ENCODE results near the gene OR52I2.

The OR52I2 gene

GRCh38 chr11:4580124-4580523 is 1.4 kb upstream of the OR52I2 start:
- Mint-ChIP-seq H3K4me3 (no peak overlapping the region), H3K27me3 (ENCODE audit: low read depth) (peaks cover 31% of the 10 kb centered on the region), H3K36me3 (ENCODE audit: low read depth) (no peaks in the 10 kb centered on the region), H3K9me3 (no peaks in the 10 kb centered on the region), H3K4me1 (ENCODE audit: low read depth) (peaks cover 7% of the 10 kb centered on the region), H3K27ac (no peak overlapping the region)

DNA sequence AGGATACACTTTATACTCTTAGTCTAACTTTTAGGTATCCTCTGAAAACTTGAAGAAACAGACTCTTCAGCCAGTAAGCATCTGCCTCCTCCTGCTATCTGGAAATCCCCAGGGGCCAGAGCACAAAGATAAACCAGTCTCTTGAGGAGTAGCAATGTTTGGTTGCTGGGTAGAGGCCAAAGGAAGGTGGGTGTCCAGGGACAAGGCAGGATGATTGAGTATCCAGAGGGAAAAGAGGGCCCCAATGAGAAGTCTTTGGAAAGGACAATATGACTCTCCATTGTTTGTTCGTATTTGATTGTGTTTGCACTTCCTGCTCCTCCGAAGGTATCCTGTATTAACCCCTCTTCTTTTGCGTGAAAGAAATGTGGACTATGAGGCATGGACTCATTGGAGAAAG is 7.5 kb downstream of the OR52I2 start:
- Mint-ChIP-seq H3K27me3 (ENCODE audit: low read depth) (peaks cover 9% of the 10 kb centered on the region), H3K9me3 (no peaks in the 10 kb centered on the region), H3K36me3 (ENCODE audit: low read depth) (no peaks in the 10 kb centered on the region), H3K4me3 (no peak overlapping the region), H3K27ac (no peak overlapping the region), H3K4me1 (ENCODE audit: low read depth) (no peaks in the 10 kb centered on the region)

DNA sequence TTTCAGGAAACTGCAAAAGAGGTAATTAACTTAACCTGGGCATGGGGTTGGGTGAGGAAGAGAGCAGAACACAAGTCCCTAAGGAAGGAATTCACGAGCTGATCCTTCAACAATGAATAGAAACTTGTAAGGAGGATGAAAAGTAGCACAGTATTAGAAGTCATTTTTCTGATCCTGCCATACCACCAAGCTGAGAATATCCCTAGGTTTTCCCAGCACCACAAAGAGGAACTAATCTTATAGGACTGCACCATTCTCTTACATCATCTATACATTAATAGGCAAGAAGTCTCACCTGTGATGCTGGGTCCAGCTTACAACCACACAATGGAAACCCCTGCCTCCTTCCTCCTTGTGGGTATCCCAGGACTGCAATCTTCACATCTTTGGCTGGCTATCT is 12.2 kb downstream of the OR52I2 start, which contains the start of gene OR52I1:
Gene OR52I1, plus strand, starts transcription at position 301 of the 400 bp plus-strand sequence. Its CDS starts 0 bp downstream, at position 301.
- H3K27me3 Mint-ChIP-seq (ENCODE audit: low read depth): peaks cover 5% of the 10 kb centered on the region
- H3K4me3 Mint-ChIP-seq: no peak within 1 kb of the TSS
- no peak within 1 kb of the TSS for H3K27ac Mint-ChIP-seq
- no peaks in the 10 kb centered on the region for H3K9me3 Mint-ChIP-seq
- no peaks in the 10 kb centered on the region for H3K4me1 Mint-ChIP-seq (ENCODE audit: low read depth)
- peaks cover 17% of the 10 kb centered on the region for H3K36me3 Mint-ChIP-seq (ENCODE audit: low read depth)

- Mint-ChIP-seq H3K27me3 (ENCODE audit: low read depth) (no peaks in the 10 kb centered on the region), H3K36me3 (ENCODE audit: low read depth) (peaks cover 33% of the 10 kb centered on the region), H3K27ac (no peak overlapping the region), H3K4me1 (ENCODE audit: low read depth) (peaks cover 40% of the 10 kb centered on the region), H3K9me3 (no peaks in the 10 kb centered on the region), H3K4me3 (no peak overlapping the region)
Measured at GRCh38 chr11:4605057-4605456, 23.5 kb downstream of the OR52I2 start.

GRCh38 chr11:4606231-4607015 is 24.9 kb downstream of the OR52I2 start:
- Mint-ChIP-seq H3K36me3 (ENCODE audit: low read depth) (peaks cover 23% of the 10 kb centered on the region), H3K27ac (no peak overlapping the region), H3K4me1 (ENCODE audit: low read depth) (peaks cover 46% of the 10 kb centered on the region), H3K4me3 (peak overlapping the region; percentile 82), H3K27me3 (ENCODE audit: low read depth) (no peaks in the 10 kb centered on the region), H3K9me3 (no peaks in the 10 kb centered on the region)

GRCh38 chr11:4607096-4607495 is 25.6 kb downstream of the OR52I2 start:
- Mint-ChIP-seq H3K36me3 (ENCODE audit: low read depth) (peaks cover 19% of the 10 kb centered on the region), H3K27ac (peak overlapping the region; percentile 65), H3K9me3 (no peaks in the 10 kb centered on the region), H3K4me1 (ENCODE audit: low read depth) (peaks cover 46% of the 10 kb centered on the region), H3K4me3 (peak overlapping the region; percentile 82), H3K27me3 (ENCODE audit: low read depth) (no peaks in the 10 kb centered on the region)

- H3K27me3 Mint-ChIP-seq (ENCODE audit: low read depth): no peaks in the 10 kb centered on the region
- peaks cover 46% of the 10 kb centered on the region for H3K4me1 Mint-ChIP-seq (ENCODE audit: low read depth)
- H3K9me3 Mint-ChIP-seq: no peaks in the 10 kb centered on the region
- H3K4me3 Mint-ChIP-seq: peak within 1 kb of the TSS; percentile 82
- H3K27ac Mint-ChIP-seq: peak within 1 kb of the TSS; percentile 65
- H3K36me3 Mint-ChIP-seq (ENCODE audit: low read depth): peaks cover 19% of the 10 kb centered on the region
Measured at GRCh38 chr11:4607781-4608666, 26.5 kb downstream of the OR52I2 start, which contains the start of gene TRIM68. TSS of gene TRIM68 (minus strand) at chr11:4608231. CDS start at chr11:4605504, 2,727 bp downstream.

DNA sequence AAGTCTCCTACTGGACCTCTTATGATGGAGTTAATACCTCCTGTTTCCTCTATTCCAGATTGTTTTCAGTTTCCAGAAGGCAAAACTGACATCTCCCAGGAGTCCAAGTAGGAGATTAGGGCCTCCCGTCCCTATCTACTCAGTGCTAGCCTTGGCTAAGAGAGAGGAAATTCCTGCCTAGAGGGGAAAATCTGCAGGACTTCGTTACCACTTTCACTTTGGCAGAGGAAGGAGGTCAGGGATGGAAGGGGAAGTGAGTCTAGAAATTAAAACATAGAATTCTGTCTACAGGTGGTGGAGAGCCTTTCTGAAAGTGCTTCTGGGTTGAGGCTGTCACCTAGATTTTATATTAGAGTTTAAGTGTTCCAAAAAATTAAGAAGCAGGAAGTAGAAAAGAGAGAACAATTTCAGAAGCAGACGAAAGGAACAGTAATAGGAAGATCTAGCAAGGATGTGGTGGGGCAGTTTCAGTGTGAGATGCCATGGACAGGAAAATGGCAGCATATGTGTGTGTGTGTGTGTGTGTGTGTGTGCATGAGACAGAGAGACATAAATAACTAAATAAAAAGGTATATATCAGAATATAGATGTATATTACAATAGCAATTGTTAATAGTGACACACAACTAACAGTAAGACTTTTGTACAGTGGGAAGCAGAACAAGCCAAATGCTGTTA is 28.9 kb downstream of the OR52I2 start:
- Mint-ChIP-seq H3K9me3 (no peaks in the 10 kb centered on the region), H3K36me3 (ENCODE audit: low read depth) (peaks cover 3% of the 10 kb centered on the region), H3K4me3 (peak overlapping the region; percentile 23), H3K27ac (peak overlapping the region; percentile 32), H3K27me3 (ENCODE audit: low read depth) (peaks cover 10% of the 10 kb centered on the region), H3K4me1 (ENCODE audit: low read depth) (peaks cover 41% of the 10 kb centered on the region)

- Mint-ChIP-seq H3K27me3 (ENCODE audit: low read depth) (peaks cover 13% of the 10 kb centered on the region), H3K4me3 (no peak overlapping the region), H3K36me3 (ENCODE audit: low read depth) (peaks cover 1% of the 10 kb centered on the region), H3K4me1 (ENCODE audit: low read depth) (peaks cover 30% of the 10 kb centered on the region), H3K9me3 (no peaks in the 10 kb centered on the region), H3K27ac (no peak overlapping the region)
Measured at GRCh38 chr11:4611986-4612385, 30.4 kb downstream of the OR52I2 start.

DNA sequence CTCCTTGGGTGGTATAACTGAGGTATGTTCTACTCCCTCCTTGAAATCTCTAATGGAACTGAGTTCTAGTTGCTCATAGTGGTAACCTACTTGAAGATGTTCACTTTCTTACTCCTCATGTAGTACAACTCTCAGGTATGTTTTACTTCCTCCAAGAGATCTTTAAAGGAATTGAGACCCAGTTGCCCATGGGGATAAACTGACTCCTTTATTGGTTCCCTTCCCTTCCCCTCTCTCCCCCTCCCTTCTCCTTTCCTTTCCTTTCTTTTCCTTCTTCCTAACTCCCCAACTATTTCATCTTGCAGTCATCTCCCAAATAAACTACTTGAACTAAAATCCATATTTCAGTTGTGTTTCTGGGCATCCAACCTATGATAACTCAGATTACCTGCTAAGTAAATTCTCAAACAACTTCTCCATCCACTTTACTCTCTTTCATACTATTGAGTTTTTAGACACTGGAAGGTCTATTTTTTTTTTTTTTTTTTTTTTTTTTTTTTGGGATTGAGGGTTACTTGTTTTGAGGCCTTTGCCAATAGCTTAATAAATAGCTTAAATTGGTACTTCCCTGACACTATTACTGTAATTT is 34.4 kb downstream of the OR52I2 start:
- Mint-ChIP-seq H3K36me3 (ENCODE audit: low read depth) (no peaks in the 10 kb centered on the region), H3K27me3 (ENCODE audit: low read depth) (peaks cover 14% of the 10 kb centered on the region), H3K27ac (no peak overlapping the region), H3K4me3 (no peak overlapping the region), H3K4me1 (ENCODE audit: low read depth) (no peaks in the 10 kb centered on the region), H3K9me3 (no peaks in the 10 kb centered on the region)

GRCh38 chr11:4619514-4619913 is 38.0 kb downstream of the OR52I2 start:
- no peak overlapping the region for H3K27ac Mint-ChIP-seq
- no peaks in the 10 kb centered on the region for H3K9me3 Mint-ChIP-seq
- H3K4me3 Mint-ChIP-seq: no peak overlapping the region
- H3K27me3 Mint-ChIP-seq (ENCODE audit: low read depth): peaks cover 19% of the 10 kb centered on the region
- H3K4me1 Mint-ChIP-seq (ENCODE audit: low read depth): no peaks in the 10 kb centered on the region
- H3K36me3 Mint-ChIP-seq (ENCODE audit: low read depth): no peaks in the 10 kb centered on the region

GRCh38 chr11:4626207-4627099 is 44.9 kb downstream of the OR52I2 start:
- Mint-ChIP-seq H3K9me3 (peaks cover 9% of the 10 kb centered on the region), H3K27ac (no peak overlapping the region)

GRCh38 chr11:4636136-4636535 is 54.6 kb downstream of the OR52I2 start:
- no peaks in the 10 kb centered on the region for H3K9me3 Mint-ChIP-seq
- H3K4me3 Mint-ChIP-seq: no peak overlapping the region
- no peaks in the 10 kb centered on the region for H3K36me3 Mint-ChIP-seq (ENCODE audit: low read depth)
- H3K27ac Mint-ChIP-seq: no peak overlapping the region
- peaks cover 9% of the 10 kb centered on the region for H3K27me3 Mint-ChIP-seq (ENCODE audit: low read depth)
- H3K4me1 Mint-ChIP-seq (ENCODE audit: low read depth): no peaks in the 10 kb centered on the region

More at GRCh38 chr11:4626207-4627099, 44.9 kb downstream of the OR52I2 start:
- H3K27me3 Mint-ChIP-seq (ENCODE audit: low read depth): peaks cover 44% of the 10 kb centered on the region
- no peak overlapping the region for H3K4me3 Mint-ChIP-seq
- no peaks in the 10 kb centered on the region for H3K36me3 Mint-ChIP-seq (ENCODE audit: low read depth)
- H3K4me1 Mint-ChIP-seq (ENCODE audit: low read depth): no peaks in the 10 kb centered on the region
